ENCODE data around the gene ALLC. TPM values are rescaled to one million over a fixed set of nuclear protein-coding genes. Genes with fewer than 3 reads are reported as not detected.

ALLC gene
- total and polyA plus RNA-seq, 10 donors, result not detected

GRCh38 chr2:3631851-3632659 lies 25.9 kb upstream of the ALLC start:
- no peaks in the 10 kb centered on the region for H3K27me3 ChIP-seq (replicated peaks in 1 of 7)
- H3K4me3 ChIP-seq, result no peak overlapping the region
- H3K9me3 ChIP-seq, result no peaks in the 10 kb centered on the region
- H3K36me3 ChIP-seq, result no peaks in the 10 kb centered on the region
- 82 to 94% (median 91%) methylated on average over 19 to 26 of the region's 26 CpGs for WGBS, 5 donors
- DNase-seq, result peak; percentile 74
- peak overlapping the region in 2 of 8 donors; percentile 26 to 51 for H3K27ac ChIP-seq
- intact Hi-C loops (cut with DNase I; ENCODE audit: low total_unique reads), result no loop called here
- TF ChIP-seq POLR2AphosphoS5 (IDR thresholded peaks at IDR 0.05) (no peak), POLR2A (IDR thresholded peaks at IDR 0.05) (no peak)
- TF ChIP-seq, protein P1, sequence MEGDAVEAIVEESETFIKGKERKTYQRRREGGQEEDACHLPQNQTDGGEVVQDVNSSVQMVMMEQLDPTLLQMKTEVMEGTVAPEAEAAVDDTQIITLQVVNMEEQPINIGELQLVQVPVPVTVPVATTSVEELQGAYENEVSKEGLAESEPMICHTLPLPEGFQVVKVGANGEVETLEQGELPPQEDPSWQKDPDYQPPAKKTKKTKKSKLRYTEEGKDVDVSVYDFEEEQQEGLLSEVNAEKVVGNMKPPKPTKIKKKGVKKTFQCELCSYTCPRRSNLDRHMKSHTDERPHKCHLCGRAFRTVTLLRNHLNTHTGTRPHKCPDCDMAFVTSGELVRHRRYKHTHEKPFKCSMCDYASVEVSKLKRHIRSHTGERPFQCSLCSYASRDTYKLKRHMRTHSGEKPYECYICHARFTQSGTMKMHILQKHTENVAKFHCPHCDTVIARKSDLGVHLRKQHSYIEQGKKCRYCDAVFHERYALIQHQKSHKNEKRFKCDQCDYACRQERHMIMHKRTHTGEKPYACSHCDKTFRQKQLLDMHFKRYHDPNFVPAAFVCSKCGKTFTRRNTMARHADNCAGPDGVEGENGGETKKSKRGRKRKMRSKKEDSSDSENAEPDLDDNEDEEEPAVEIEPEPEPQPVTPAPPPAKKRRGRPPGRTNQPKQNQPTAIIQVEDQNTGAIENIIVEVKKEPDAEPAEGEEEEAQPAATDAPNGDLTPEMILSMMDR (IDR thresholded peaks at IDR 0.05 in 8 of 11, conservative IDR thresholded peaks at IDR 0.05 in 3 of 11), result no peak
- H3K4me1 ChIP-seq, result peaks cover 0 to 52% (median 21%) of the 10 kb centered on the region in 6 donors

GRCh38 chr2:3633089-3633981 lies 24.7 kb upstream of the ALLC start:
- peaks cover 0 to 51% (median 20%) of the 10 kb centered on the region in 6 donors for H3K4me1 ChIP-seq
- intact Hi-C loops (cut with DNase I; ENCODE audit: low total_unique reads), result no loop called here
- no peak overlapping the region for H3K27ac ChIP-seq
- 82 to 88% (median 87%) methylated on average over 29 to 33 of the region's 33 CpGs for WGBS, 5 donors
- peak; percentile 68 for DNase-seq
- TF ChIP-seq, protein P1 (IDR thresholded peaks at IDR 0.05 in 8 of 11, conservative IDR thresholded peaks at IDR 0.05 in 3 of 11), result no peak
- no peak for TF ChIP-seq POLR2A (IDR thresholded peaks at IDR 0.05)
- TF ChIP-seq POLR2AphosphoS5 (IDR thresholded peaks at IDR 0.05), result no peak
- no peaks in the 10 kb centered on the region for H3K36me3 ChIP-seq
- no peaks in the 10 kb centered on the region for H3K9me3 ChIP-seq
- H3K27me3 ChIP-seq (replicated peaks in 1 of 7), result no peaks in the 10 kb centered on the region
- H3K4me3 ChIP-seq, result no peak overlapping the region

GRCh38 chr2:3633982-3634595 lies 23.9 kb upstream of the ALLC start:
- Histone ChIP-seq H3K4me3 (no peak overlapping the region), H3K36me3 (no peaks in the 10 kb centered on the region), H3K4me1 (peaks cover 0 to 43% (median 20%) of the 10 kb centered on the region in 6 donors), H3K27me3 (replicated peaks in 1 of 7) (no peaks in the 10 kb centered on the region), H3K27ac (no peak overlapping the region), H3K9me3 (no peaks in the 10 kb centered on the region)
- intact Hi-C loops (cut with DNase I; ENCODE audit: low total_unique reads), result no loop called here
- TF ChIP-seq POLR2A (IDR thresholded peaks at IDR 0.05), result no peak
- no peak for TF ChIP-seq POLR2AphosphoS5 (IDR thresholded peaks at IDR 0.05)
- TF ChIP-seq, protein P1 (IDR thresholded peaks at IDR 0.05 in 8 of 11, conservative IDR thresholded peaks at IDR 0.05 in 3 of 11), result no peak
- WGBS, 5 donors, result 76 to 94% (median 87%) methylated on average over 8 to 11 of the region's 11 CpGs
- DNase-seq, result peak; percentile 49
